Type B pancreatic cell (in vitro differentiated cells): ENCODE results near the gene SIK3. TPM values are rescaled to one million over a fixed set of nuclear protein-coding genes. Genes with fewer than 3 reads are reported as not detected.

Source experiments
- DNase-seq: peaks from one replicate; pipeline ENCODE4 v3.0.0; 2021; ENCODE audit warnings: mixed read lengths; ENCODE audit not compliant: unreplicated experiment; ENCODE audit errors: extremely low spot score
- H3K27ac Mint-ChIP-seq: 2 replicates; pipeline ENCODE4 v1.8.0; 2021; ENCODE audit warnings: mild to moderate bottlenecking, mixed read lengths
- H3K27me3 Mint-ChIP-seq: 2 replicates; pipeline ENCODE4 v1.8.0; 2021; ENCODE audit warnings: mixed read lengths
- H3K36me3 Mint-ChIP-seq: 2 replicates; pipeline ENCODE4 v1.8.0; 2021; ENCODE audit warnings: mixed read lengths
- H3K4me1 Mint-ChIP-seq: one replicate; pipeline ENCODE4 v1.8.0; 2021; ENCODE audit warnings: mixed read lengths; ENCODE audit not compliant: unreplicated experiment
- H3K4me3 Mint-ChIP-seq: 2 replicates; pipeline ENCODE4 v1.8.0; 2021; ENCODE audit warnings: mild to moderate bottlenecking, mixed read lengths
- H3K9me3 Mint-ChIP-seq: 2 replicates; pipeline ENCODE4 v1.8.0; 2021; ENCODE audit warnings: mixed read lengths
- total RNA-seq: library from RNA; stranded (reverse); gene quantifications from 2 replicates; pipeline ENCODE4 v1.2.1, GENCODE V29; 2021; ENCODE audit warnings: low replicate concordance
- TF ChIP-seq, protein P1 (sequence below): fragments of 200-600 bp; sonication (generic); conservative IDR thresholded peaks from 2 replicates; pipeline ENCODE4 v1.5.0; 2021; ENCODE audit warnings: antibody characterized with exemption, mild to moderate bottlenecking

Gene SIK3
- total RNA-seq, 1 donor from 2014 or later, result 39.9 TPM

GRCh38 chr11:116857936-116858335 lies 240.3 kb downstream of the SIK3 start:
- peaks cover 50% of the 10 kb centered on the region for H3K36me3 Mint-ChIP-seq
- DNase-seq, result no peak
- TF ChIP-seq, protein P1, sequence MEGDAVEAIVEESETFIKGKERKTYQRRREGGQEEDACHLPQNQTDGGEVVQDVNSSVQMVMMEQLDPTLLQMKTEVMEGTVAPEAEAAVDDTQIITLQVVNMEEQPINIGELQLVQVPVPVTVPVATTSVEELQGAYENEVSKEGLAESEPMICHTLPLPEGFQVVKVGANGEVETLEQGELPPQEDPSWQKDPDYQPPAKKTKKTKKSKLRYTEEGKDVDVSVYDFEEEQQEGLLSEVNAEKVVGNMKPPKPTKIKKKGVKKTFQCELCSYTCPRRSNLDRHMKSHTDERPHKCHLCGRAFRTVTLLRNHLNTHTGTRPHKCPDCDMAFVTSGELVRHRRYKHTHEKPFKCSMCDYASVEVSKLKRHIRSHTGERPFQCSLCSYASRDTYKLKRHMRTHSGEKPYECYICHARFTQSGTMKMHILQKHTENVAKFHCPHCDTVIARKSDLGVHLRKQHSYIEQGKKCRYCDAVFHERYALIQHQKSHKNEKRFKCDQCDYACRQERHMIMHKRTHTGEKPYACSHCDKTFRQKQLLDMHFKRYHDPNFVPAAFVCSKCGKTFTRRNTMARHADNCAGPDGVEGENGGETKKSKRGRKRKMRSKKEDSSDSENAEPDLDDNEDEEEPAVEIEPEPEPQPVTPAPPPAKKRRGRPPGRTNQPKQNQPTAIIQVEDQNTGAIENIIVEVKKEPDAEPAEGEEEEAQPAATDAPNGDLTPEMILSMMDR, result no peak
- peaks cover 2% of the 10 kb centered on the region for H3K4me1 Mint-ChIP-seq
- H3K27me3 Mint-ChIP-seq, result no peaks in the 10 kb centered on the region
- no peak overlapping the region for H3K4me3 Mint-ChIP-seq
- H3K27ac Mint-ChIP-seq, result no peak overlapping the region
- no peaks in the 10 kb centered on the region for H3K9me3 Mint-ChIP-seq

GRCh38 chr11:116857316-116857715 lies 240.9 kb downstream of the SIK3 start:
- peaks cover 9% of the 10 kb centered on the region for H3K4me1 Mint-ChIP-seq
- DNase-seq, result no peak
- no peaks in the 10 kb centered on the region for H3K27me3 Mint-ChIP-seq
- TF ChIP-seq, protein P1, result no peak
- no peak overlapping the region for H3K27ac Mint-ChIP-seq
- peaks cover 50% of the 10 kb centered on the region for H3K36me3 Mint-ChIP-seq
- no peaks in the 10 kb centered on the region for H3K9me3 Mint-ChIP-seq
- no peak overlapping the region for H3K4me3 Mint-ChIP-seq

DNA sequence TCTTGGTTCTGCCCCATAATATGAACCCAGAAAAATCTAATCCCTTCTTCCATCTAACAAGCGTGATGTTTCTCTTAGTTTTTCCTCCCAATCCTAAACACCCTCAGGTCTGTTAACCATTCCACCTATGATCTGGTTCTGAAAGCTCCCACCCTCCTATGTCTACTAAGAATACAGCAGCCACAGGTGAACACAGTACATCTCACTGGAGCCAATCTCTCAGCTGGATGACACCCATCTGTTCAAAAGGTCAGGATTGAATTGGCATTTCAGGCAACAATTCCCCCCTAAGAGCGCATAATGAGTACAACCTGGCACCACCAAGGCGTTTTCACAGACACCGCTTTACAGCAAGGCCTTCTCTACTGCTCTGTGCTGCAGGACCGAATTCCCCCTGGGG lies 241.8 kb downstream of the SIK3 start:
- H3K36me3 Mint-ChIP-seq, result peaks cover 46% of the 10 kb centered on the region
- H3K4me3 Mint-ChIP-seq, result no peak overlapping the region
- H3K27ac Mint-ChIP-seq, result no peak overlapping the region
- no peak for DNase-seq
- H3K4me1 Mint-ChIP-seq, result peaks cover 9% of the 10 kb centered on the region
- H3K27me3 Mint-ChIP-seq, result no peaks in the 10 kb centered on the region
- TF ChIP-seq, protein P1, result no peak
- no peaks in the 10 kb centered on the region for H3K9me3 Mint-ChIP-seq

- H3K27me3 Mint-ChIP-seq, result no peaks in the 10 kb centered on the region
- TF ChIP-seq, protein P1, result no peak
- no peak overlapping the region for H3K27ac Mint-ChIP-seq
- peaks cover 41% of the 10 kb centered on the region for H3K36me3 Mint-ChIP-seq
- no peak for DNase-seq
- no peak overlapping the region for H3K4me3 Mint-ChIP-seq
- no peaks in the 10 kb centered on the region for H3K9me3 Mint-ChIP-seq
- peaks cover 9% of the 10 kb centered on the region for H3K4me1 Mint-ChIP-seq
Measured at GRCh38 chr11:116855413-116855812, 242.8 kb downstream of the SIK3 start.

GRCh38 chr11:116853461-116854073 lies 244.7 kb downstream of the SIK3 start:
- H3K9me3 Mint-ChIP-seq, result no peaks in the 10 kb centered on the region
- peak overlapping the region; percentile 7 for H3K27ac Mint-ChIP-seq
- TF ChIP-seq, protein P1, result no peak
- H3K36me3 Mint-ChIP-seq, result peaks cover 43% of the 10 kb centered on the region
- H3K27me3 Mint-ChIP-seq, result no peaks in the 10 kb centered on the region
- peaks cover 9% of the 10 kb centered on the region for H3K4me1 Mint-ChIP-seq
- H3K4me3 Mint-ChIP-seq, result no peak overlapping the region
- DNase-seq, result no peak
